MCF 10A (cell line): ENCODE data around the gene PHYHIPL. TPM values are rescaled to one million over a fixed set of nuclear protein-coding genes. Genes with fewer than 3 reads are reported as not detected.

Experiments used
- BruUV-seq: library from RNA; stranded (reverse); fragments of 400-500 nt; replicated peaks from 2 replicates; lab custom pipeline; 2021; lab: Mats Ljungman, UMichigan
- CTCF ChIA-PET: fragments of 300-600 bp; sonication (Branson Sonifier 250); formaldehyde crosslinking; extraction: SDS; loops from one replicate; lab custom pipeline; 2021; ENCODE audit warnings: antibody characterized with exemption, inconsistent platforms; lab: Yijun Ruan, JAX
- POLR2A ChIA-PET: fragments of 300-600, 350-650 bp; sonication (Branson Sonifier 250); formaldehyde crosslinking; extraction: SDS; loops from one replicate; lab custom pipeline; 2020; ENCODE audit warnings: antibody characterized with exemption, inconsistent platforms; lab: Yijun Ruan, JAX
- DNase-seq: peaks from one replicate; pipeline ENCODE4 v3.0.0-alpha.2; 2018; ENCODE audit not compliant: unreplicated experiment
- H3K27ac Mint-ChIP-seq: one replicate; pipeline ENCODE4 v1.8.0; 2022; ENCODE audit warnings: mild to moderate bottlenecking, low read depth, mixed read lengths; ENCODE audit not compliant: unreplicated experiment
- H3K27me3 Mint-ChIP-seq: one replicate; pipeline ENCODE4 v1.8.0; 2022; ENCODE audit warnings: mixed read lengths; ENCODE audit not compliant: insufficient read depth, unreplicated experiment
- H3K36me3 Mint-ChIP-seq: one replicate; pipeline ENCODE4 v1.8.0; 2022; ENCODE audit warnings: mild to moderate bottlenecking, moderate library complexity, mixed read lengths; ENCODE audit not compliant: insufficient read depth, unreplicated experiment
- H3K4me1 Mint-ChIP-seq: one replicate; pipeline ENCODE4 v1.8.0; 2022; ENCODE audit warnings: mixed read lengths; ENCODE audit not compliant: insufficient read depth, unreplicated experiment
- H3K4me3 Mint-ChIP-seq: one replicate; pipeline ENCODE4 v1.8.0; 2022; ENCODE audit warnings: mild to moderate bottlenecking, moderate library complexity, mixed read lengths; ENCODE audit not compliant: unreplicated experiment
- H3K9me3 Mint-ChIP-seq: one replicate; pipeline ENCODE4 v1.8.0; 2022; ENCODE audit warnings: mixed read lengths; ENCODE audit not compliant: unreplicated experiment
- CTCF ChIP-seq: fragments of 200-600 bp; IDR thresholded peaks from one replicate; pipeline ENCODE4 v1.8.0; 2022; ENCODE audit warnings: antibody characterized with exemption, mild to moderate bottlenecking; ENCODE audit not compliant: unreplicated experiment
- intact Hi-C: fragments of 100-400 bp; cut with micrococcal nuclease; formaldehyde crosslinking; loops from 2 replicates; pipeline ENCODE4 v1.14.1; 2022
- total RNA-seq: library from RNA; stranded (reverse); gene quantifications from 2 replicates; pipeline ENCODE4 v1.2.3, GENCODE V29; 2022

PHYHIPL gene
- total RNA-seq, 1 experiment from 2014 or later, result not detected

GRCh38 chr10:59268460-59268859 is 92.0 kb downstream of the PHYHIPL start:
- no peak overlapping the region for H3K4me3 Mint-ChIP-seq
- CTCF ChIA-PET, result no interaction called here
- H3K4me1 Mint-ChIP-seq, result no peaks in the 10 kb centered on the region
- peaks cover 36% of the 10 kb centered on the region for H3K27me3 Mint-ChIP-seq
- POLR2A ChIA-PET, result no interaction called here
- no peaks in the 10 kb centered on the region for H3K9me3 Mint-ChIP-seq
- DNase-seq, result no peak
- no peak for TF ChIP-seq CTCF
- H3K27ac Mint-ChIP-seq, result no peak overlapping the region
- intact Hi-C loops, result no loop called here
- H3K36me3 Mint-ChIP-seq, result no peaks in the 10 kb centered on the region
- no TSS peak for BruUV-seq

- peaks cover 36% of the 10 kb centered on the region for H3K27me3 Mint-ChIP-seq
- H3K9me3 Mint-ChIP-seq, result no peaks in the 10 kb centered on the region
- H3K4me3 Mint-ChIP-seq, result no peak overlapping the region
- H3K27ac Mint-ChIP-seq, result no peak overlapping the region
- intact Hi-C loops, result no loop called here
- H3K36me3 Mint-ChIP-seq, result no peaks in the 10 kb centered on the region
- POLR2A ChIA-PET, result no interaction called here
- BruUV-seq, result no TSS peak
- TF ChIP-seq CTCF, result no peak
- no peak for DNase-seq
- no peaks in the 10 kb centered on the region for H3K4me1 Mint-ChIP-seq
- CTCF ChIA-PET, result no interaction called here
Observed at GRCh38 chr10:59269651-59270050, 93.2 kb downstream of the PHYHIPL start.

- Mint-ChIP-seq H3K27me3 (peaks cover 36% of the 10 kb centered on the region), H3K36me3 (no peaks in the 10 kb centered on the region), H3K4me3 (no peak overlapping the region), H3K9me3 (no peaks in the 10 kb centered on the region), H3K27ac (no peak overlapping the region), H3K4me1 (no peaks in the 10 kb centered on the region)
- BruUV-seq, result no TSS peak
- CTCF ChIA-PET, result no interaction called here
- POLR2A ChIA-PET, result no interaction called here
- intact Hi-C loops, result no loop called here
- no peak for DNase-seq
- TF ChIP-seq CTCF, result no peak
Observed at GRCh38 chr10:59270492-59270891, 94.0 kb downstream of the PHYHIPL start.

GRCh38 chr10:59271160-59271559 is 94.7 kb downstream of the PHYHIPL start:
- no peaks in the 10 kb centered on the region for H3K4me1 Mint-ChIP-seq
- ChIA-PET POLR2A (no interaction called here), CTCF (interaction anchor here (0.6 kb wide), 1 partner anchor 117 kb away, joined by 3 read pairs; no protein-coding TSS in a partner anchor)
- no peak for TF ChIP-seq CTCF
- H3K27me3 Mint-ChIP-seq, result peaks cover 41% of the 10 kb centered on the region
- no peak overlapping the region for H3K27ac Mint-ChIP-seq
- no peak for DNase-seq
- H3K9me3 Mint-ChIP-seq, result no peaks in the 10 kb centered on the region
- H3K36me3 Mint-ChIP-seq, result no peaks in the 10 kb centered on the region
- intact Hi-C loops, result no loop called here
- BruUV-seq, result no TSS peak
- H3K4me3 Mint-ChIP-seq, result no peak overlapping the region
